Panc1 (cell line): ENCODE results near the gene CAGE1. TPM values are rescaled to one million over a fixed set of nuclear protein-coding genes. Genes with fewer than 3 reads are reported as not detected.

ENCODE experiments used
- ATAC-seq: fragments of 200-7000 bp; cut with Tn5 transposase; 2 replicates; pipeline ENCODE4 v1.9.1; 2020; ENCODE audit warnings: mild to moderate bottlenecking, moderate library complexity
- BruUV-seq: library from RNA; stranded (reverse); fragments of 400-500 nt; replicated peaks from 2 replicates; lab custom pipeline; 2021; lab: Mats Ljungman, UMichigan
- CTCF ChIA-PET: fragments of 300-600 bp; sonication (Branson Sonifier 250); formaldehyde crosslinking; loops from one replicate; lab custom pipeline; 2022; ENCODE audit warnings: antibody characterized with exemption; lab: Charles Lee
- POLR2A ChIA-PET: fragments of 300-600 bp; sonication (Branson Sonifier 250); formaldehyde crosslinking; loops from one replicate; lab custom pipeline; 2022; ENCODE audit warnings: antibody characterized with exemption; lab: Charles Lee
- DNase-seq: peaks from one replicate; pipeline ENCODE4 v3.0.0-alpha.2; 2010; ENCODE audit warnings: low read depth, low spot score
- H3K27ac ChIP-seq: 2 replicates; pipeline ENCODE4 v1.5.1; 2011; ENCODE audit warnings: mild to moderate bottlenecking, low read length, inconsistent platforms
- H3K27me3 ChIP-seq: fragments of 200-500 bp; sonication (Bioruptor generic); 2 replicates; pipeline ENCODE4 v1.6.0; 2014; ENCODE audit warnings: low read length, inconsistent platforms; ENCODE audit not compliant: control insufficient read depth, insufficient read depth
- H3K36me3 ChIP-seq: fragments of 200-500 bp; sonication (Bioruptor generic); 2 replicates; pipeline ENCODE4 v1.5.1; 2014; ENCODE audit warnings: inconsistent platforms, mild to moderate bottlenecking, low read length, moderate library complexity; ENCODE audit not compliant: control insufficient read depth, insufficient read depth
- H3K4me1 ChIP-seq: 2 replicates; pipeline ENCODE4 v1.5.1; 2011; ENCODE audit warnings: inconsistent platforms, mild to moderate bottlenecking, low read length, moderate library complexity; ENCODE audit not compliant: control insufficient read depth, insufficient read depth
- H3K4me3 ChIP-seq, 2 experiments: 2 replicates each; pipeline ENCODE4 v1.5.1; 2011 to 2012; ENCODE audit warnings: low read depth in 2 of 2, low read length in 2 of 2, mild to moderate bottlenecking in 2 of 2, inconsistent platforms in 1 of 2, moderate library complexity in 1 of 2
- H3K9me3 ChIP-seq: fragments of 200-500 bp; sonication (Bioruptor generic); 2 replicates; pipeline ENCODE4 v1.5.1; 2014; ENCODE audit warnings: low read depth, mild to moderate bottlenecking, inconsistent platforms, low read length, moderate library complexity; ENCODE audit not compliant: control insufficient read depth, insufficient read depth
- CTCF ChIP-seq: fragments of 450-650 bp; IDR thresholded peaks from 2 replicates; pipeline ENCODE4 v1.5.1; 2017; ENCODE audit warnings: mild to moderate bottlenecking
- POLR2AphosphoS5 ChIP-seq: IDR thresholded peaks from 2 replicates; pipeline ENCODE4 v1.6.1; 2012; ENCODE audit warnings: mild to moderate bottlenecking, low read depth, low read length, moderate library complexity
- REST ChIP-seq, 2 experiments: IDR thresholded peaks; 2 replicates each; pipeline ENCODE4 v1.6.1; 2011 to 2012; ENCODE audit warnings: low read depth in 2 of 2, control low read depth in 1 of 2, low read length in 1 of 2, mild to moderate bottlenecking in 1 of 2, moderate library complexity in 1 of 2; ENCODE audit not compliant: insufficient read depth in 1 of 2
- SIN3A ChIP-seq: IDR thresholded peaks from 2 replicates; pipeline ENCODE4 v1.6.1; 2012; ENCODE audit warnings: low read depth, mild to moderate bottlenecking, low read length, moderate library complexity, borderline replicate concordance; ENCODE audit not compliant: insufficient read depth
- TCF7L2 ChIP-seq: IDR thresholded peaks from 2 replicates; pipeline ENCODE4 v1.6.1; 2011; ENCODE audit warnings: mild to moderate bottlenecking, low read depth, low read length, inconsistent platforms
- in situ Hi-C: cut with HindIII; loops from 2 replicates; pipeline ENCODE4 v1.10.0; 2016; ENCODE audit warnings: low sequenced_read_pairs, low pct_unique_long_range_greater_than_20kb
- intact Hi-C: fragments of 100-400 bp; cut with micrococcal nuclease; formaldehyde crosslinking; loops from one replicate; pipeline ENCODE4 v1.10.0; 2022; ENCODE audit not compliant: unreplicated experiment
- total RNA-seq: library from RNA; stranded (reverse); gene quantifications from one replicate; pipeline ENCODE4 v1.2.1, GENCODE V29; 2021; ENCODE audit not compliant: unreplicated experiment

The CAGE1 gene
- total RNA-seq, 1 experiment from 2014 or later, result not detected

- ChIA-PET CTCF (interaction anchor here (0.6 kb wide), 1 partner anchor 88 kb away, joined by 5 read pairs; no protein-coding TSS in a partner anchor), POLR2A (interaction anchor here (0.6 kb wide), 1 partner anchor 247 kb away, joined by 8 read pairs; no protein-coding TSS in a partner anchor)
- Histone ChIP-seq H3K9me3 (no peaks in the 10 kb centered on the region), H3K4me3 (peak overlapping the region; percentile 86 to 95), H3K27ac (peak overlapping the region; percentile 89), H3K27me3 (no peaks in the 10 kb centered on the region), H3K4me1 (peaks cover 3% of the 10 kb centered on the region; the same call in 1 of the 2 replicates), H3K36me3 (peaks cover 19% of the 10 kb centered on the region)
- no TSS peak for BruUV-seq
- ATAC-seq, result no peak
- intact Hi-C loops (no loop called here), in situ Hi-C loops (no loop called here)
- TF ChIP-seq POLR2AphosphoS5, result no peak
- no peak for TF ChIP-seq CTCF
- no peak for TF ChIP-seq REST (IDR thresholded peaks at IDR 0.05; ENCODE audit: insufficient read depth in 1 of 2, low read depth in 2 of 2, low read length in 1 of 2)
- no peak for TF ChIP-seq SIN3A
- no peak for TF ChIP-seq TCF7L2
- no peak for DNase-seq
Observed at GRCh38 chr6:7311917-7312615, 77.5 kb downstream of the CAGE1 start.

- peak overlapping the region; percentile 86 to 95; a peak in 2 of 4 replicates for H3K4me3 ChIP-seq
- POLR2A ChIA-PET, result no interaction called here
- H3K4me1 ChIP-seq, result peaks cover 3% of the 10 kb centered on the region; the same call in 1 of the 2 replicates
- BruUV-seq, result no TSS peak
- no peak for ATAC-seq
- CTCF ChIA-PET, result no interaction called here
- no peak for DNase-seq
- no peak for TF ChIP-seq REST (IDR thresholded peaks at IDR 0.05; ENCODE audit: insufficient read depth in 1 of 2, low read depth in 2 of 2, low read length in 1 of 2)
- TF ChIP-seq SIN3A, result no peak
- TF ChIP-seq POLR2AphosphoS5, result no peak
- TF ChIP-seq CTCF, result no peak
- in situ Hi-C loops, result no loop called here
- no peaks in the 10 kb centered on the region for H3K9me3 ChIP-seq
- 0 out of 2 replicates have a peak overlapping the region, but pooled peaks have one; percentile 58 for H3K27ac ChIP-seq
- no peaks in the 10 kb centered on the region for H3K27me3 ChIP-seq
- intact Hi-C loops, result no loop called here
- peaks cover 19% of the 10 kb centered on the region for H3K36me3 ChIP-seq
Observed at GRCh38 chr6:7311176-7311575, 78.4 kb downstream of the CAGE1 start.
